PC-3 (cell line): ENCODE measurements around the gene CLK2. TPM values are rescaled to one million over a fixed set of nuclear protein-coding genes. Genes with fewer than 3 reads are reported as not detected.
A peak's percentile ranks its signal among the peaks of the same experiment; 100 is the strongest.

ENCODE experiments used
- ATAC-seq: fragments of 200-7000 bp; cut with Tn5 transposase; 2 replicates; pipeline ENCODE4 v1.9.1; 2020; ENCODE audit warnings: mild to moderate bottlenecking, moderate library complexity
- BruUV-seq: library from RNA; stranded (reverse); fragments of 400-500 nt; replicated peaks from 2 replicates; lab custom pipeline; 2021; lab: Mats Ljungman, UMichigan
- CTCF ChIA-PET: fragments of 300-600 bp; sonication (Branson Sonifier 250); formaldehyde crosslinking; loops from one replicate; lab custom pipeline; 2022; ENCODE audit warnings: antibody characterized with exemption; lab: Charles Lee
- POLR2A ChIA-PET: fragments of 300-600 bp; sonication (Branson Sonifier 250); formaldehyde crosslinking; loops from one replicate; lab custom pipeline; 2022; ENCODE audit warnings: antibody characterized with exemption; ENCODE audit not compliant: unreplicated experiment; lab: Charles Lee
- DNase-seq: peaks from one replicate; pipeline ENCODE4 v3.0.0-alpha.2; 2015
- H2AFZ ChIP-seq: fragments of 300-600 bp; sonication (generic); 2 replicates; pipeline ENCODE4 v1.6.0; 2016; ENCODE audit warnings: antibody characterized with exemption, low read length
- H3F3A ChIP-seq: fragments of 300-600 bp; sonication (generic); one replicate; pipeline ENCODE4 v1.6.0; 2017; ENCODE audit warnings: antibody characterized with exemption, low read length, control low read depth, mild to moderate bottlenecking; ENCODE audit not compliant: unreplicated experiment
- H3K27ac ChIP-seq: fragments of 300-600 bp; sonication (generic); 2 replicates; pipeline ENCODE4 v1.5.1; 2016; ENCODE audit warnings: mild to moderate bottlenecking, low read length
- H3K27me3 ChIP-seq: fragments of 300-600 bp; sonication (generic); 2 replicates; pipeline ENCODE4 v1.6.1; 2016; ENCODE audit warnings: low read length, mixed read lengths
- H3K36me3 ChIP-seq: fragments of 300-600 bp; sonication (generic); 2 replicates; pipeline ENCODE4 v1.6.1; 2016; ENCODE audit warnings: low read depth, mixed run types, low read length, mixed read lengths
- H3K4me1 ChIP-seq: fragments of 300-600 bp; sonication (generic); 2 replicates; pipeline ENCODE4 v1.5.1; 2016; ENCODE audit warnings: low read length; ENCODE audit not compliant: insufficient read depth
- H3K4me2 ChIP-seq: fragments of 300-600 bp; sonication (generic); 2 replicates; pipeline ENCODE4 v1.6.0; 2016; ENCODE audit warnings: low read length
- H3K4me3 ChIP-seq: fragments of 300-600 bp; sonication (generic); 2 replicates; pipeline ENCODE4 v1.5.1; 2016; ENCODE audit warnings: mild to moderate bottlenecking, low read length, mixed read lengths
- H3K79me2 ChIP-seq: fragments of 300-600 bp; sonication (generic); 2 replicates; pipeline ENCODE4 v1.6.1; 2017; ENCODE audit warnings: low read length, mixed read lengths
- H3K9ac ChIP-seq: fragments of 300-600 bp; sonication (generic); 2 replicates; pipeline ENCODE4 v1.6.0; 2016; ENCODE audit warnings: mild to moderate bottlenecking, low read length
- H3K9me2 ChIP-seq: fragments of 300-600 bp; sonication (generic); replicated peaks from 2 replicates; pipeline ENCODE4 v1.6.1; 2016; ENCODE audit warnings: mixed run types, low read length, mixed read lengths
- H3K9me3 ChIP-seq: fragments of 300-600 bp; sonication (generic); 2 replicates; pipeline ENCODE4 v1.6.1; 2016; ENCODE audit warnings: low read length, mixed read lengths
- H4K20me1 ChIP-seq: fragments of 300-600 bp; sonication (generic); 2 replicates; pipeline ENCODE4 v1.6.1; 2016; ENCODE audit warnings: low read length, mixed read lengths
- EZH2 ChIP-seq: fragments of 300-600 bp; sonication (generic); IDR thresholded peaks from one replicate; pipeline ENCODE4 v1.6.1; 2017; ENCODE audit warnings: antibody characterized with exemption, mild to moderate bottlenecking, low read length; ENCODE audit not compliant: unreplicated experiment
- EZH2phosphoT487 ChIP-seq: fragments of 300-600 bp; sonication (generic); IDR thresholded peaks from 2 replicates; pipeline ENCODE4 v1.6.1; 2018; ENCODE audit warnings: mild to moderate bottlenecking, antibody characterized with exemption, low read length, borderline replicate concordance
- intact Hi-C: fragments of 100-400 bp; cut with micrococcal nuclease; formaldehyde crosslinking; loops from 2 replicates; pipeline ENCODE4 v1.9.0; 2023
- total RNA-seq: library from RNA; depleted of rRNA; stranded (reverse); fragments of >200 nt; gene quantifications from 2 replicates; pipeline ENCODE4 v1.2.3, GENCODE V29; 2014
- TF ChIP-seq, protein P1 (sequence below): fragments of 300-600 bp; sonication (generic); conservative IDR thresholded peaks from 2 replicates; pipeline ENCODE4 v1.5.1; 2017; ENCODE audit warnings: antibody characterized with exemption, low read depth, mild to moderate bottlenecking, low read length

The CLK2 gene
- total RNA-seq, 1 experiment from 2014 or later = 49.9 TPM

- CTCF ChIA-PET = interaction anchor here (0.6 to 0.7 kb wide), 4 partner anchors 44 to 183 kb away, joined by 3 to 4 read pairs (median 3); partner anchors contain the start of gene CLK2
- intact Hi-C loops = no loop called here
- H2AFZ ChIP-seq = no peak overlapping the region
These were observed 48.6 kb upstream of the CLK2 start for GRCh38 chr1:155321639-155322503.

DNA sequence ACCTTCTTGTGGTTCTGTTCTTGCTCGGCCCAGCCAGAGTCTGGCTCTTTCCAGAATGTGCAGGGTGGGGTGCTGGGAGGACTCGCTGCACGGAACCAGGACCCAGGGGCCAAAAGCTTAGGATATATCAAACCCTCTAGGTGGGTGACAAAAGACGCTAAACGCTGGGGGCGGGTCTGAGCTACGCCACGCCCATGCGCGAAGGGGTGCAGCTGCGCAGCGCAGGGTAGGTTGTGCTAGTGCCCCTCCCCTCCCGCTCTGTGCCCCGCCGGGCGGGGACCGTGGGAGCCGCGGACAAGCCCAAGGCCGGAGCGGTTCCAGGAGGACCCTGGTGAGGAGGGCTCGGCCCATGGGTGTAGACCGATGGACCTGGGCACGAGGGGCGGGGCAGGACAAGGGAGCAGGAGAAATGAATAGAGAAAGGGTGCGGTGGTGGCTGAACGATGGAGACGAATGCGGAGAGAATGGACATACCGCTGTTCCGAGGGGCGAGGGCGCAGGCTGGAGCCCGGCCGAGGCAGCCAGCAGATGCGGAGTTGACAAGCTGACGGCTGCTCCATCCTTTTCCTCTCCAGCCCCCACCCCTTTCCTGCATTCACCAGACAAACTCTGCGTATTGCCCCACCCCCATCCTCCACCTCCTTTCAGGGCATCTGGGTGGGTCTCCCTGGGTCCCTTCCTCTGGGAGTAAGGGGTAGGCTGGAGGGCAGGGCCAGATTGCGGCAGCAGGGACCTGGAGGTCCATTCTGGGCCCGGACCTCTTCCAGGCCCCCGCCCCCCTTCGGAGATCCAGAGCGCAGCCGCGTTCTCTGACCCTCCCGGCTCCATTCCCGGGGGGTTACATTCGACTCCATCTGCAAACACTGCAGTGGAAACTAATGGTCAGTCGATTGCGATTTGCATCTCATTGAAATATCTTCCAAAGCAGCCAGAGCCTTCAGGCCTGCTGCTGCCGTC is 47.6 kb upstream of the CLK2 start, which contains the start of gene RUSC1:
RUSC1 (plus strand) TSS at position 234 of the 957 bp plus-strand sequence. CDS start 880 bp downstream, outside the sequence.
- H3K4me3 ChIP-seq = peak within 1 kb of the TSS; percentile 80; the same call in 1 of the 2 replicates
- CTCF ChIA-PET = no interaction called here
- H3K9me2 ChIP-seq = no peaks in the 10 kb centered on the region
- H2AFZ ChIP-seq = no peak within 1 kb of the TSS
- no peak within 1 kb of the TSS for H3K27ac ChIP-seq
- peak; percentile 41 for DNase-seq
- ATAC-seq = peak; percentile 2; the same call in 1 of the 2 replicates
- no peaks in the 10 kb centered on the region for H4K20me1 ChIP-seq
- H3K36me3 ChIP-seq = peaks cover 13% of the 10 kb centered on the region
- peaks cover 18% of the 10 kb centered on the region for H3K4me1 ChIP-seq
- no peaks in the 10 kb centered on the region for H3F3A ChIP-seq
- H3K79me2 ChIP-seq = peaks cover 16% of the 10 kb centered on the region
- intact Hi-C loops = no loop called here
- no peaks in the 10 kb centered on the region for H3K27me3 ChIP-seq
- TF ChIP-seq, protein P1, sequence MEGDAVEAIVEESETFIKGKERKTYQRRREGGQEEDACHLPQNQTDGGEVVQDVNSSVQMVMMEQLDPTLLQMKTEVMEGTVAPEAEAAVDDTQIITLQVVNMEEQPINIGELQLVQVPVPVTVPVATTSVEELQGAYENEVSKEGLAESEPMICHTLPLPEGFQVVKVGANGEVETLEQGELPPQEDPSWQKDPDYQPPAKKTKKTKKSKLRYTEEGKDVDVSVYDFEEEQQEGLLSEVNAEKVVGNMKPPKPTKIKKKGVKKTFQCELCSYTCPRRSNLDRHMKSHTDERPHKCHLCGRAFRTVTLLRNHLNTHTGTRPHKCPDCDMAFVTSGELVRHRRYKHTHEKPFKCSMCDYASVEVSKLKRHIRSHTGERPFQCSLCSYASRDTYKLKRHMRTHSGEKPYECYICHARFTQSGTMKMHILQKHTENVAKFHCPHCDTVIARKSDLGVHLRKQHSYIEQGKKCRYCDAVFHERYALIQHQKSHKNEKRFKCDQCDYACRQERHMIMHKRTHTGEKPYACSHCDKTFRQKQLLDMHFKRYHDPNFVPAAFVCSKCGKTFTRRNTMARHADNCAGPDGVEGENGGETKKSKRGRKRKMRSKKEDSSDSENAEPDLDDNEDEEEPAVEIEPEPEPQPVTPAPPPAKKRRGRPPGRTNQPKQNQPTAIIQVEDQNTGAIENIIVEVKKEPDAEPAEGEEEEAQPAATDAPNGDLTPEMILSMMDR = no peak
- TF ChIP-seq EZH2 (no peak), EZH2phosphoT487 (no peak)
- POLR2A ChIA-PET = interaction anchor here (0.6 kb wide), 1 partner anchor 44 kb away, joined by 3 read pairs; no protein-coding TSS in a partner anchor
- no TSS peak for BruUV-seq
- H3K9ac ChIP-seq = no peak within 1 kb of the TSS
- H3K4me2 ChIP-seq = peak within 1 kb of the TSS; percentile 93
- H3K9me3 ChIP-seq = no peaks in the 10 kb centered on the region

More at GRCh38 chr1:155321639-155322503, 48.6 kb upstream of the CLK2 start:
- Histone ChIP-seq H3K9me2 (no peaks in the 10 kb centered on the region), H3K9ac (peak overlapping the region; percentile 84; the same call in 1 of the 2 replicates), H3K79me2 (peaks cover 25% of the 10 kb centered on the region), H3K4me1 (peaks cover 21% of the 10 kb centered on the region), H3K27me3 (no peaks in the 10 kb centered on the region), H3K4me2 (peak overlapping the region; percentile 93), H3F3A (no peaks in the 10 kb centered on the region), H4K20me1 (no peaks in the 10 kb centered on the region), H3K9me3 (no peaks in the 10 kb centered on the region), H3K36me3 (peaks cover 12% of the 10 kb centered on the region), H3K4me3 (peak overlapping the region; percentile 80), H3K27ac (no peak overlapping the region)
- TF ChIP-seq, protein P1 = no peak
- TF ChIP-seq EZH2phosphoT487 = no peak
- TF ChIP-seq EZH2 = no peak
- ATAC-seq (no peak), DNase-seq (no peak)
- POLR2A ChIA-PET = interaction anchor here (0.6 to 0.9 kb wide), 4 partner anchors 60 to 405 kb away, joined by 3 to 7 read pairs (median 4); partner anchors contain the start of gene SCAMP3
- TSS peak; percentile 25 for BruUV-seq
